Liver (tissue), 9 donors: ENCODE results near the gene TOMM70. TPM values are rescaled to one million over a fixed set of nuclear protein-coding genes. Genes with fewer than 3 reads are reported as not detected.

Source experiments
- DNase-seq: peaks from one replicate; pipeline ENCODE4 v3.0.0-alpha.2; 2017; ENCODE audit warnings: low spot score
- H3K27ac ChIP-seq, 2 donors: one replicate each; pipeline ENCODE4 v1.7.0; 2013; ENCODE audit warnings: inconsistent platforms in 2 of 2, low read length in 2 of 2, control low read depth in 1 of 2, low read depth in 1 of 2, mild to moderate bottlenecking in 1 of 2
- H3K27me3 ChIP-seq, 4 donors: one replicate each; pipeline versions ENCODE4 v1.6.1 to v1.7.0; 2013; ENCODE audit warnings: low read length in 3 of 4, inconsistent platforms in 1 of 4, mild to moderate bottlenecking in 1 of 4, moderate library complexity in 1 of 4; ENCODE audit not compliant: control insufficient read depth in 4 of 4, insufficient read depth in 4 of 4
- H3K36me3 ChIP-seq, 4 donors: one replicate each; pipeline versions ENCODE4 v1.6.1 to v1.7.0; 2013; ENCODE audit warnings: low read length in 3 of 4, mild to moderate bottlenecking in 3 of 4, low read depth in 1 of 4, moderate library complexity in 1 of 4; ENCODE audit not compliant: control insufficient read depth in 4 of 4, insufficient read depth in 3 of 4
- H3K4me1 ChIP-seq, 4 donors: one replicate each; pipeline versions ENCODE4 v1.6.1 to v1.7.0; 2013; ENCODE audit warnings: low read length in 3 of 4, mild to moderate bottlenecking in 3 of 4, moderate library complexity in 1 of 4; ENCODE audit not compliant: control insufficient read depth in 4 of 4, insufficient read depth in 4 of 4
- H3K4me3 ChIP-seq, 3 donors: one replicate each; pipeline versions ENCODE4 v1.6.1 to v1.7.0; 2013; ENCODE audit warnings: low read length in 3 of 3, control low read depth in 1 of 3, low read depth in 1 of 3, mild to moderate bottlenecking in 1 of 3
- H3K9ac ChIP-seq, 2 donors: one replicate each; pipeline ENCODE4 v1.7.0; 2013; ENCODE audit warnings: low read length in 2 of 2, mild to moderate bottlenecking in 2 of 2, moderate library complexity in 2 of 2, control low read depth in 1 of 2, low read depth in 1 of 2
- H3K9me3 ChIP-seq, 4 donors: one replicate each; pipeline versions ENCODE4 v1.6.1 to v1.7.0; 2013; ENCODE audit warnings: low read length in 3 of 4; ENCODE audit not compliant: control insufficient read depth in 4 of 4
- EGR1 ChIP-seq, 2 donors: IDR thresholded peaks; 2 replicates each; pipeline ENCODE4 v1.6.1; 2016 to 2018; ENCODE audit warnings: antibody characterized with exemption in 2 of 2, low read depth in 2 of 2
- FOXA1 ChIP-seq: IDR thresholded peaks from 2 replicates; pipeline ENCODE4 v1.6.1; 2016; ENCODE audit warnings: antibody characterized with exemption
- FOXA2 ChIP-seq: IDR thresholded peaks from 2 replicates; pipeline ENCODE4 v1.6.1; 2016; ENCODE audit warnings: antibody characterized with exemption
- GABPA ChIP-seq, 2 donors: IDR thresholded peaks in 1 of 2; conservative IDR thresholded peaks in 1 of 2; 2 replicates each; pipeline ENCODE4 v1.6.1; 2016; ENCODE audit warnings: antibody characterized with exemption in 2 of 2, mild to moderate bottlenecking in 1 of 2, moderate library complexity in 1 of 2
- HNF4A ChIP-seq, 2 donors: conservative IDR thresholded peaks; 2 replicates each; pipeline ENCODE4 v1.6.1; 2016; ENCODE audit warnings: antibody characterized with exemption in 2 of 2, mild to moderate bottlenecking in 2 of 2
- HNF4G ChIP-seq: IDR thresholded peaks from 2 replicates; pipeline ENCODE4 v1.6.1; 2016; ENCODE audit warnings: antibody characterized with exemption
- JUND ChIP-seq, 2 donors: IDR thresholded peaks; 2 replicates each; pipeline ENCODE4 v1.6.1; 2016; ENCODE audit warnings: antibody characterized with exemption in 2 of 2
- NR2F2 ChIP-seq: IDR thresholded peaks from 2 replicates; pipeline ENCODE4 v1.6.1; 2016; ENCODE audit warnings: antibody characterized with exemption
- RAD21 ChIP-seq, 2 donors: IDR thresholded peaks; 2 replicates each; pipeline ENCODE4 v1.6.1; 2016; ENCODE audit warnings: antibody characterized with exemption in 2 of 2, mild to moderate bottlenecking in 2 of 2
- RXRA ChIP-seq, 2 donors: IDR thresholded peaks; 2 replicates each; pipeline ENCODE4 v1.6.1; 2017 to 2018; ENCODE audit warnings: antibody characterized with exemption in 2 of 2, mild to moderate bottlenecking in 1 of 2
- SP1 ChIP-seq: IDR thresholded peaks from 2 replicates; pipeline ENCODE4 v1.6.1; 2018; ENCODE audit warnings: antibody characterized with exemption, mild to moderate bottlenecking
- TAF1 ChIP-seq: conservative IDR thresholded peaks from 2 replicates; pipeline ENCODE4 v1.6.1; 2016; ENCODE audit warnings: antibody characterized with exemption, mild to moderate bottlenecking
- YY1 ChIP-seq: IDR thresholded peaks from 2 replicates; pipeline ENCODE4 v1.6.1; 2016; ENCODE audit warnings: antibody characterized with exemption, mild to moderate bottlenecking
- WGBS: extraction: QIAGEN DNeasy Blood & Tissue Kit; methylation state at CpG from one replicate; pipeline ENCODE4 v1.1.7; 2013; 5-methylcytosine and 5-hydroxymethylcytosine counted together
- polyA plus RNA-seq, 2 donors: library from polyadenylated mRNA; stranded (reverse) in 1 of 2; unstranded in 1 of 2; fragments of 200-250 nt in 1 of 2; fragments of >200 nt in 1 of 2; fragmentation: Nextera tagmentation in 1 of 2; extraction: Ambion mirVana in 1 of 2; gene quantifications; one replicate each; pipeline versions ENCODE4 v1.2.1 to v1.2.3, GENCODE V29; 2013 to 2015
- total RNA-seq, 2 donors: library from RNA; depleted of rRNA; stranded (reverse); fragments of >200 nt; gene quantifications; one replicate each; pipeline ENCODE4 v1.2.3, GENCODE V29; 2014
- TF ChIP-seq, protein P1 (sequence below): IDR thresholded peaks from 2 replicates; pipeline ENCODE4 v1.6.1; 2016; ENCODE audit warnings: antibody characterized with exemption
- TF ChIP-seq, protein P2 (sequence below): IDR thresholded peaks from 2 replicates; pipeline ENCODE4 v1.6.1; 2016; ENCODE audit warnings: antibody characterized with exemption
- TF ChIP-seq, protein P3 (sequence below): IDR thresholded peaks from 2 replicates; pipeline ENCODE4 v1.6.1; 2016; ENCODE audit warnings: antibody characterized with exemption
- TF ChIP-seq, protein P4 (sequence below): fragments of 150-350 bp; IDR thresholded peaks from 2 replicates; pipeline ENCODE4 v1.5.1; 2017; ENCODE audit warnings: improper control_type of control experiment, low read depth, low read length; ENCODE audit not compliant: missing input control
- TF ChIP-seq, protein P5 (sequence below): IDR thresholded peaks from 2 replicates; pipeline ENCODE4 v1.6.1; 2016; ENCODE audit warnings: antibody characterized with exemption, mild to moderate bottlenecking
- donor health status: healthy.
- donor health status: healthy.
- donor health status: healthy.
- donor health status: healthy.
- donor health status: healthy.

TOMM70 gene
- total and polyA plus RNA-seq, 4 donors: 16.7 to 55.8 (median 32.6) TPM

DNA sequence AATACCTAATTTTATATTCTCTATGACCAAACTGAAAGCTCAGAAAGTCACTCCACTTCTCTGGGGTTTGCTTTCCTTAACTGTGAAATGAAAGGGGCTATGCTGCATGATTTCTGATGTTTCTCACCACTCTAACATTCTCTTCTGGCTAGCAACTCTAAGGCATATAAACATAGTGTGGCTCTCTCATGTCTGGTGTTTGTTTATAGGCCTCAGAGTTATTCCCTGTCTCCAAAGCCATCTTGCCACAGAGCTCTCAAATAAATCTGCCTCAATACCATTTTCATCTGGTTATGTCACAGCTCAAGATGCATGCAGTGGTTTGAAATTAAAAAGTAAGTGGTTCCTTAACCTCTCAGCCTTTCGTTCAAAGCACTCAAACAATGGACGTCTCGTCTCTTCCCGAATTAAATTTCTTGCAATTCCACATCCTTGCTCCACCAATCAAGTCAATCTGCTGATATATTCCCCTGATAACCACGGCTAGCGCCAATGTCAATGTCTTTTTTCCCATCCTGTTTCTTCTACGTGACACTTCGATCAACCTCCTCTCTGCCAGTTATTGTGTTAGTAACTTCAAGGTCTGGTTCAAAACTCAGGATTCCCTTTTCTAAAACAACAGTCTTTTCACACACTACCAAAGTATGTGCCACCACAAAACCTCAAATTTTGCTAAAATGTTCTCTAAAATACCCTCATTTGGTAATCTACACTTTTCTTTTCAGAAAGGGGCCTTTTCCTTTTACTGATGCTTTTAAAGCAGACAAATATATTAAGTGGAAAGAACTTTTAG, 16.0 kb downstream of the TOMM70 start:
- peaks cover 5 to 22% (median 11%) of the 10 kb centered on the region in 4 donors for H3K4me1 ChIP-seq
- no peaks in the 10 kb centered on the region for H3K27me3 ChIP-seq
- H3K9me3 ChIP-seq: no peaks in the 10 kb centered on the region
- peaks cover 6 to 39% (median 29%) of the 10 kb centered on the region in 4 donors for H3K36me3 ChIP-seq
- no peak overlapping the region for H3K27ac ChIP-seq
- no peak for TF ChIP-seq TAF1
- TF ChIP-seq RXRA (IDR thresholded peaks at IDR 0.05): no peak
- TF ChIP-seq, protein P1, sequence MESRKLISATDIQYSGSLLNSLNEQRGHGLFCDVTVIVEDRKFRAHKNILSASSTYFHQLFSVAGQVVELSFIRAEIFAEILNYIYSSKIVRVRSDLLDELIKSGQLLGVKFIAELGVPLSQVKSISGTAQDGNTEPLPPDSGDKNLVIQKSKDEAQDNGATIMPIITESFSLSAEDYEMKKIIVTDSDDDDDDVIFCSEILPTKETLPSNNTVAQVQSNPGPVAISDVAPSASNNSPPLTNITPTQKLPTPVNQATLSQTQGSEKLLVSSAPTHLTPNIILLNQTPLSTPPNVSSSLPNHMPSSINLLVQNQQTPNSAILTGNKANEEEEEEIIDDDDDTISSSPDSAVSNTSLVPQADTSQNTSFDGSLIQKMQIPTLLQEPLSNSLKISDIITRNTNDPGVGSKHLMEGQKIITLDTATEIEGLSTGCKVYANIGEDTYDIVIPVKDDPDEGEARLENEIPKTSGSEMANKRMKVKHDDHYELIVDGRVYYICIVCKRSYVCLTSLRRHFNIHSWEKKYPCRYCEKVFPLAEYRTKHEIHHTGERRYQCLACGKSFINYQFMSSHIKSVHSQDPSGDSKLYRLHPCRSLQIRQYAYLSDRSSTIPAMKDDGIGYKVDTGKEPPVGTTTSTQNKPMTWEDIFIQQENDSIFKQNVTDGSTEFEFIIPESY: no peak
- no peak for TF ChIP-seq JUND (IDR thresholded peaks at IDR 0.05)
- no peak for TF ChIP-seq RAD21 (IDR thresholded peaks at IDR 0.05)
- no peak for TF ChIP-seq FOXA1
- no peak for TF ChIP-seq HNF4G
- no peak for TF ChIP-seq EGR1 (IDR thresholded peaks at IDR 0.05; ENCODE audit: low read depth in 2 of 2)
- no peak for TF ChIP-seq GABPA (IDR thresholded peaks at IDR 0.05 in 1 of 2, conservative IDR thresholded peaks at IDR 0.05 in 1 of 2)
- TF ChIP-seq, protein P2, sequence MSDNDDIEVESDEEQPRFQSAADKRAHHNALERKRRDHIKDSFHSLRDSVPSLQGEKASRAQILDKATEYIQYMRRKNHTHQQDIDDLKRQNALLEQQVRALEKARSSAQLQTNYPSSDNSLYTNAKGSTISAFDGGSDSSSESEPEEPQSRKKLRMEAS: no peak
- no peak for TF ChIP-seq NR2F2
- no peak for TF ChIP-seq SP1
- TF ChIP-seq FOXA2: no peak
- no peak for TF ChIP-seq HNF4A (conservative IDR thresholded peaks at IDR 0.05)
- TF ChIP-seq, protein P3, sequence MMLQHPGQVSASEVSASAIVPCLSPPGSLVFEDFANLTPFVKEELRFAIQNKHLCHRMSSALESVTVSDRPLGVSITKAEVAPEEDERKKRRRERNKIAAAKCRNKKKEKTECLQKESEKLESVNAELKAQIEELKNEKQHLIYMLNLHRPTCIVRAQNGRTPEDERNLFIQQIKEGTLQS: no peak
- TF ChIP-seq, protein P4, sequence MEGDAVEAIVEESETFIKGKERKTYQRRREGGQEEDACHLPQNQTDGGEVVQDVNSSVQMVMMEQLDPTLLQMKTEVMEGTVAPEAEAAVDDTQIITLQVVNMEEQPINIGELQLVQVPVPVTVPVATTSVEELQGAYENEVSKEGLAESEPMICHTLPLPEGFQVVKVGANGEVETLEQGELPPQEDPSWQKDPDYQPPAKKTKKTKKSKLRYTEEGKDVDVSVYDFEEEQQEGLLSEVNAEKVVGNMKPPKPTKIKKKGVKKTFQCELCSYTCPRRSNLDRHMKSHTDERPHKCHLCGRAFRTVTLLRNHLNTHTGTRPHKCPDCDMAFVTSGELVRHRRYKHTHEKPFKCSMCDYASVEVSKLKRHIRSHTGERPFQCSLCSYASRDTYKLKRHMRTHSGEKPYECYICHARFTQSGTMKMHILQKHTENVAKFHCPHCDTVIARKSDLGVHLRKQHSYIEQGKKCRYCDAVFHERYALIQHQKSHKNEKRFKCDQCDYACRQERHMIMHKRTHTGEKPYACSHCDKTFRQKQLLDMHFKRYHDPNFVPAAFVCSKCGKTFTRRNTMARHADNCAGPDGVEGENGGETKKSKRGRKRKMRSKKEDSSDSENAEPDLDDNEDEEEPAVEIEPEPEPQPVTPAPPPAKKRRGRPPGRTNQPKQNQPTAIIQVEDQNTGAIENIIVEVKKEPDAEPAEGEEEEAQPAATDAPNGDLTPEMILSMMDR: no peak
- TF ChIP-seq YY1: no peak
- TF ChIP-seq, protein P5, sequence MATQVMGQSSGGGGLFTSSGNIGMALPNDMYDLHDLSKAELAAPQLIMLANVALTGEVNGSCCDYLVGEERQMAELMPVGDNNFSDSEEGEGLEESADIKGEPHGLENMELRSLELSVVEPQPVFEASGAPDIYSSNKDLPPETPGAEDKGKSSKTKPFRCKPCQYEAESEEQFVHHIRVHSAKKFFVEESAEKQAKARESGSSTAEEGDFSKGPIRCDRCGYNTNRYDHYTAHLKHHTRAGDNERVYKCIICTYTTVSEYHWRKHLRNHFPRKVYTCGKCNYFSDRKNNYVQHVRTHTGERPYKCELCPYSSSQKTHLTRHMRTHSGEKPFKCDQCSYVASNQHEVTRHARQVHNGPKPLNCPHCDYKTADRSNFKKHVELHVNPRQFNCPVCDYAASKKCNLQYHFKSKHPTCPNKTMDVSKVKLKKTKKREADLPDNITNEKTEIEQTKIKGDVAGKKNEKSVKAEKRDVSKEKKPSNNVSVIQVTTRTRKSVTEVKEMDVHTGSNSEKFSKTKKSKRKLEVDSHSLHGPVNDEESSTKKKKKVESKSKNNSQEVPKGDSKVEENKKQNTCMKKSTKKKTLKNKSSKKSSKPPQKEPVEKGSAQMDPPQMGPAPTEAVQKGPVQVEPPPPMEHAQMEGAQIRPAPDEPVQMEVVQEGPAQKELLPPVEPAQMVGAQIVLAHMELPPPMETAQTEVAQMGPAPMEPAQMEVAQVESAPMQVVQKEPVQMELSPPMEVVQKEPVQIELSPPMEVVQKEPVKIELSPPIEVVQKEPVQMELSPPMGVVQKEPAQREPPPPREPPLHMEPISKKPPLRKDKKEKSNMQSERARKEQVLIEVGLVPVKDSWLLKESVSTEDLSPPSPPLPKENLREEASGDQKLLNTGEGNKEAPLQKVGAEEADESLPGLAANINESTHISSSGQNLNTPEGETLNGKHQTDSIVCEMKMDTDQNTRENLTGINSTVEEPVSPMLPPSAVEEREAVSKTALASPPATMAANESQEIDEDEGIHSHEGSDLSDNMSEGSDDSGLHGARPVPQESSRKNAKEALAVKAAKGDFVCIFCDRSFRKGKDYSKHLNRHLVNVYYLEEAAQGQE: no peak
- H3K9ac ChIP-seq: no peak overlapping the region
- DNase-seq: no peak
- H3K4me3 ChIP-seq: no peak overlapping the region
- WGBS: 94% methylated on average over 8 of the region's 8 CpGs
